Measurements from ENCODE around the gene AGTR2.
"Not testable (repeated sequence)": the region's sequence is repeated elsewhere in the genome, so short reads cannot be mapped to it uniquely, and the experiment has no call there.

The AGTR2 gene
- total RNA-seq = 0 to 0.99 (median 0) reads per million in 17 experiments

- DNase-seq = no peak
These were observed at the start of gene AGTR2 for GRCh38 chrX:116170511-116170910. TSS of gene AGTR2 (plus strand) at chrX:116170744. CDS start at chrX:116172281, 1,537 bp downstream.

- no peak for DNase-seq
These were observed 35.3 kb upstream of the AGTR2 start for GRCh38 chrX:116135277-116135676.

GRCh38 chrX:116141270-116141669, 29.3 kb upstream of the AGTR2 start:
- DNase-seq = not testable (repeated sequence)

- no peak for DNase-seq
These were observed 27.6 kb upstream of the AGTR2 start for GRCh38 chrX:116142976-116143375.

- DNase-seq = no peak
These were observed 2.4 kb downstream of the AGTR2 start for GRCh38 chrX:116172976-116173375.

- no peak for DNase-seq
These were observed 10.8 kb downstream of the AGTR2 start for GRCh38 chrX:116181300-116181699.

GRCh38 chrX:116185163-116185562, 14.6 kb downstream of the AGTR2 start:
- DNase-seq = no peak

GRCh38 chrX:116194649-116195048, 24.1 kb downstream of the AGTR2 start:
- no peak for DNase-seq

GRCh38 chrX:116198235-116198634, 27.7 kb downstream of the AGTR2 start:
- no peak for DNase-seq

GRCh38 chrX:116198810-116199209, 28.3 kb downstream of the AGTR2 start:
- no peak for DNase-seq

GRCh38 chrX:116204932-116205331, 34.4 kb downstream of the AGTR2 start:
- peak; percentile 2 to 44 (median 12) for DNase-seq

- DNase-seq = no peak
These were observed 42.7 kb downstream of the AGTR2 start for GRCh38 chrX:116213262-116213661.

- DNase-seq = not testable (repeated sequence)
These were observed 46.5 kb downstream of the AGTR2 start for GRCh38 chrX:116217080-116217479.
